ENCODE measurements around the gene RAB37.

DNA sequence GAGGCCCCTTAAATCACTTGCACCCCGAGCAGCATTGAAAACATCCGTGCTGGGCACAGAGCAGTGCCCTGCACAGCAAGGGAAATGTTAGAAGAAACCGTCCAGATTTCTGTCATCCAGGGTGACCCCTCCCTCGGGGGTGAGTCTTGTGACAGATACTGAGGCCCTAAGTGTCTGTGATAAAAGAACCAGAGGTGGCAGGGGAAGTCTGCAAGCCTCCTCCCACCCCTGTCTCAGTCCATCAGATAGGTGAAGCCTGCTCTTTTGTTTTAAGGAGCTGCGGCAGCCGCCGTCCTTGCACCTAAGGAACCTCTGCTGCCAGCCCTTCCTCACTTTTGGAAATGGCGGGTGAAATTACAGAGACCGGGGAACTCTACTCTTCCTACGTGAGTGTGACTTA lies 39.9 kb downstream of the RAB37 start:
- TF ChIP-seq, protein P1, sequence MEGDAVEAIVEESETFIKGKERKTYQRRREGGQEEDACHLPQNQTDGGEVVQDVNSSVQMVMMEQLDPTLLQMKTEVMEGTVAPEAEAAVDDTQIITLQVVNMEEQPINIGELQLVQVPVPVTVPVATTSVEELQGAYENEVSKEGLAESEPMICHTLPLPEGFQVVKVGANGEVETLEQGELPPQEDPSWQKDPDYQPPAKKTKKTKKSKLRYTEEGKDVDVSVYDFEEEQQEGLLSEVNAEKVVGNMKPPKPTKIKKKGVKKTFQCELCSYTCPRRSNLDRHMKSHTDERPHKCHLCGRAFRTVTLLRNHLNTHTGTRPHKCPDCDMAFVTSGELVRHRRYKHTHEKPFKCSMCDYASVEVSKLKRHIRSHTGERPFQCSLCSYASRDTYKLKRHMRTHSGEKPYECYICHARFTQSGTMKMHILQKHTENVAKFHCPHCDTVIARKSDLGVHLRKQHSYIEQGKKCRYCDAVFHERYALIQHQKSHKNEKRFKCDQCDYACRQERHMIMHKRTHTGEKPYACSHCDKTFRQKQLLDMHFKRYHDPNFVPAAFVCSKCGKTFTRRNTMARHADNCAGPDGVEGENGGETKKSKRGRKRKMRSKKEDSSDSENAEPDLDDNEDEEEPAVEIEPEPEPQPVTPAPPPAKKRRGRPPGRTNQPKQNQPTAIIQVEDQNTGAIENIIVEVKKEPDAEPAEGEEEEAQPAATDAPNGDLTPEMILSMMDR (IDR thresholded peaks at IDR 0.05): no peak
- TF ChIP-seq POLR2A (IDR thresholded peaks at IDR 0.05): no peak
